HepG2 (cell line): ENCODE measurements around the gene RSKR.

Experiments
- CENPX ChIP-seq: sonication (generic); formaldehyde crosslinking; IDR thresholded peaks from 2 replicates; pipeline ENCODE4 v1.9.0; 2021; ENCODE audit warnings: mild to moderate bottlenecking, missing genetic modification reagents, moderate library complexity
- CTCF ChIP-seq: sonication (generic); formaldehyde crosslinking; IDR thresholded peaks from 2 replicates; pipeline ENCODE4 v1.5.0; 2020; ENCODE audit warnings: mild to moderate bottlenecking, missing genetic modification reagents, moderate library complexity
- ELF4 ChIP-seq: sonication (generic); formaldehyde crosslinking; IDR thresholded peaks from 2 replicates; pipeline ENCODE4 v1.5.0; 2020; ENCODE audit warnings: missing genetic modification reagents, mild to moderate bottlenecking, moderate library complexity, borderline replicate concordance
- GLI4 ChIP-seq: sonication (generic); formaldehyde crosslinking; IDR thresholded peaks from 2 replicates; pipeline ENCODE4 v1.5.1; 2020; ENCODE audit warnings: missing genetic modification reagents, mild to moderate bottlenecking, moderate library complexity, borderline replicate concordance
- HDAC2 ChIP-seq: sonication (generic); formaldehyde crosslinking; IDR thresholded peaks from 2 replicates; pipeline ENCODE4 v1.4.0; 2020; ENCODE audit warnings: missing genetic modification reagents
- HMG20A ChIP-seq: IDR thresholded peaks from 2 replicates; pipeline ENCODE4 v1.6.1; 2016; ENCODE audit warnings: borderline replicate concordance
- KDM1A ChIP-seq: IDR thresholded peaks from 2 replicates; pipeline ENCODE4 v1.6.1; 2016; ENCODE audit warnings: missing compliant biosample characterization
- KDM4B ChIP-seq: sonication (generic); formaldehyde crosslinking; IDR thresholded peaks from 2 replicates; pipeline ENCODE4 v1.4.0; 2020; ENCODE audit warnings: missing genetic modification reagents
- PHB2 ChIP-seq: fragments of 450-650 bp; IDR thresholded peaks from 2 replicates; pipeline ENCODE4 v1.6.1; 2018; ENCODE audit not compliant: partially characterized antibody
- PITX1 ChIP-seq: sonication (generic); formaldehyde crosslinking; IDR thresholded peaks from 2 replicates; pipeline ENCODE4 v1.5.1; 2020; ENCODE audit warnings: mild to moderate bottlenecking, missing genetic modification reagents
- POLR2A ChIP-seq, 2 experiments: IDR thresholded peaks; 2 replicates each; pipeline ENCODE4 v1.6.1; 2011; ENCODE audit warnings: low read depth in 2 of 2, low read length in 2 of 2, mild to moderate bottlenecking in 1 of 2, moderate library complexity in 1 of 2; ENCODE audit not compliant: insufficient read depth in 1 of 2

GRCh38 chr17:28612936-28613872 lies 781 bp downstream of the RSKR start:
- TF ChIP-seq CTCF: peak; percentile 79
- TF ChIP-seq CENPX (CRISPR knock-in tag): no peak
- TF ChIP-seq PHB2: no peak
- TF ChIP-seq GLI4 (CRISPR knock-in tag): no peak
- TF ChIP-seq PITX1 (CRISPR knock-in tag): no peak
- no peak for TF ChIP-seq POLR2A (IDR thresholded peaks at IDR 0.05; ENCODE audit: insufficient read depth in 1 of 2, low read depth in 2 of 2, low read length in 2 of 2)
- TF ChIP-seq KDM4B (CRISPR knock-in tag): no peak
- TF ChIP-seq ELF4 (CRISPR knock-in tag): no peak
- no peak for TF ChIP-seq HMG20A (CRISPR knock-in tag)
- TF ChIP-seq HDAC2 (CRISPR knock-in tag): no peak
- no peak for TF ChIP-seq KDM1A
